ENCODE data around the gene FADS2. TPM values are rescaled to one million over a fixed set of nuclear protein-coding genes. Genes with fewer than 3 reads are reported as not detected.

Gene FADS2
- total RNA-seq, 2 experiments from 2014 or later = 0.95 to 2.8 TPM

DNA sequence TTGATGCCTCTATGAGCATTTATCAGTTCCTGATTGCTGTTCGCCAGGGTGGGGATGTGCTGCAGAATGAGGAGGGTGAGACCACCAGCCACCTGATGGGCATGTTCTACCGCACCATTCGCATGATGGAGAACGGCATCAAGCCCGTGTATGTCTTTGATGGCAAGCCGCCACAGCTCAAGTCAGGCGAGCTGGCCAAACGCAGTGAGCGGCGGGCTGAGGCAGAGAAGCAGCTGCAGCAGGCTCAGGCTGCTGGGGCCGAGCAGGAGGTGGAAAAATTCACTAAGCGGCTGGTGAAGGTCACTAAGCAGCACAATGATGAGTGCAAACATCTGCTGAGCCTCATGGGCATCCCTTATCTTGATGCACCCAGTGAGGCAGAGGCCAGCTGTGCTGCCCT lies 32.6 kb upstream of the FADS2 start:
- ChIA-PET POLR2A (interaction anchor here (1.5 kb wide), 1 partner anchor 38 kb away, joined by 3 read pairs; no protein-coding TSS in a partner anchor), CTCF (ENCODE audit: unreplicated experiment) (no interaction called here)
- intact Hi-C loops (cut with micrococcal nuclease; ENCODE audit: unreplicated experiment) = no loop called here
- H3K4me3 ChIP-seq (ENCODE audit: low read depth, low read length, poor library complexity, severe bottlenecking) = no peak overlapping the region
- no peak for DNase-seq (ENCODE audit: low spot score)
- peaks cover 68% of the 10 kb centered on the region for H3K36me3 ChIP-seq (ENCODE audit: insufficient read depth, low read length)
- H3K4me2 ChIP-seq (ENCODE audit: low read length) = peak overlapping the region; percentile 84; the same call in 1 of the 2 replicates
- no peak overlapping the region for H3K27ac ChIP-seq (ENCODE audit: low read depth, low read length, poor library complexity, severe bottlenecking)
- peaks cover 86% of the 10 kb centered on the region for H3K79me2 ChIP-seq (ENCODE audit: insufficient read depth, low read depth, low read length)
- TF ChIP-seq, protein P1, sequence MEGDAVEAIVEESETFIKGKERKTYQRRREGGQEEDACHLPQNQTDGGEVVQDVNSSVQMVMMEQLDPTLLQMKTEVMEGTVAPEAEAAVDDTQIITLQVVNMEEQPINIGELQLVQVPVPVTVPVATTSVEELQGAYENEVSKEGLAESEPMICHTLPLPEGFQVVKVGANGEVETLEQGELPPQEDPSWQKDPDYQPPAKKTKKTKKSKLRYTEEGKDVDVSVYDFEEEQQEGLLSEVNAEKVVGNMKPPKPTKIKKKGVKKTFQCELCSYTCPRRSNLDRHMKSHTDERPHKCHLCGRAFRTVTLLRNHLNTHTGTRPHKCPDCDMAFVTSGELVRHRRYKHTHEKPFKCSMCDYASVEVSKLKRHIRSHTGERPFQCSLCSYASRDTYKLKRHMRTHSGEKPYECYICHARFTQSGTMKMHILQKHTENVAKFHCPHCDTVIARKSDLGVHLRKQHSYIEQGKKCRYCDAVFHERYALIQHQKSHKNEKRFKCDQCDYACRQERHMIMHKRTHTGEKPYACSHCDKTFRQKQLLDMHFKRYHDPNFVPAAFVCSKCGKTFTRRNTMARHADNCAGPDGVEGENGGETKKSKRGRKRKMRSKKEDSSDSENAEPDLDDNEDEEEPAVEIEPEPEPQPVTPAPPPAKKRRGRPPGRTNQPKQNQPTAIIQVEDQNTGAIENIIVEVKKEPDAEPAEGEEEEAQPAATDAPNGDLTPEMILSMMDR (conservative IDR thresholded peaks at IDR 0.05; ENCODE audit: low read length) = no peak
- no peak for TF ChIP-seq EZH2phosphoT487 (IDR thresholded peaks at IDR 0.05; ENCODE audit: borderline replicate concordance, low read depth, low read length)
- H3K9me2 ChIP-seq (ENCODE audit: insufficient read depth, low read length) = no peaks in the 10 kb centered on the region
- H3K9me3 ChIP-seq (ENCODE audit: low read length) = no peaks in the 10 kb centered on the region
- no TSS peak for BruUV-seq (replicated peaks)
- no peak overlapping the region for H2AFZ ChIP-seq (ENCODE audit: low read length)
- peaks cover 27% of the 10 kb centered on the region for H3K4me1 ChIP-seq (ENCODE audit: insufficient read depth, low read length, poor library complexity, severe bottlenecking)
- peaks cover 18% of the 10 kb centered on the region; the same call in 1 of the 2 replicates for H4K20me1 ChIP-seq (ENCODE audit: insufficient read depth, low read length)

DNA sequence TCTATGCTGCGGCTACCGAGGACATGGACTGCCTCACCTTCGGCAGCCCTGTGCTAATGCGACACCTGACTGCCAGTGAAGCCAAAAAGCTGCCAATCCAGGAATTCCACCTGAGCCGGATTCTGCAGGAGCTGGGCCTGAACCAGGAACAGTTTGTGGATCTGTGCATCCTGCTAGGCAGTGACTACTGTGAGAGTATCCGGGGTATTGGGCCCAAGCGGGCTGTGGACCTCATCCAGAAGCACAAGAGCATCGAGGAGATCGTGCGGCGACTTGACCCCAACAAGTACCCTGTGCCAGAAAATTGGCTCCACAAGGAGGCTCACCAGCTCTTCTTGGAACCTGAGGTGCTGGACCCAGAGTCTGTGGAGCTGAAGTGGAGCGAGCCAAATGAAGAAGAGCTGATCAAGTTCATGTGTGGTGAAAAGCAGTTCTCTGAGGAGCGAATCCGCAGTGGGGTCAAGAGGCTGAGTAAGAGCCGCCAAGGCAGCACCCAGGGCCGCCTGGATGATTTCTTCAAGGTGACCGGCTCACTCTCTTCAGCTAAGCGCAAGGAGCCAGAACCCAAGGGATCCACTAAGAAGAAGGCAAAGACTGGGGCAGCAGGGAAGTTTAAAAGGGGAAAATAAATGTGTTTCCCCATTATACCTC lies 32.1 kb upstream of the FADS2 start:
- Histone ChIP-seq H3K9me3 (ENCODE audit: low read length) (no peaks in the 10 kb centered on the region), H4K20me1 (ENCODE audit: insufficient read depth, low read length) (peaks cover 18% of the 10 kb centered on the region; the same call in 1 of the 2 replicates), H3K36me3 (ENCODE audit: insufficient read depth, low read length) (peaks cover 69% of the 10 kb centered on the region), H3K27ac (ENCODE audit: low read depth, low read length, poor library complexity, severe bottlenecking) (no peak overlapping the region), H3K9me2 (ENCODE audit: insufficient read depth, low read length) (no peaks in the 10 kb centered on the region), H2AFZ (ENCODE audit: low read length) (no peak overlapping the region), H3K4me2 (ENCODE audit: low read length) (no peak overlapping the region), H3K4me3 (ENCODE audit: low read depth, low read length, poor library complexity, severe bottlenecking) (no peak overlapping the region), H3K4me1 (ENCODE audit: insufficient read depth, low read length, poor library complexity, severe bottlenecking) (peaks cover 27% of the 10 kb centered on the region), H3K79me2 (ENCODE audit: insufficient read depth, low read depth, low read length) (peaks cover 82% of the 10 kb centered on the region)
- POLR2A ChIA-PET = interaction anchor here (1.3 to 2.3 kb wide), 3 partner anchors 24 to 83 kb away, joined by 3 to 8 read pairs (median 3); no protein-coding TSS in a partner anchor
- intact Hi-C loops (cut with micrococcal nuclease; ENCODE audit: unreplicated experiment) = loop anchor here (2.0 kb wide), 1 partner anchor 75 kb away; no protein-coding TSS in a partner anchor
- CTCF ChIA-PET (ENCODE audit: unreplicated experiment) = no interaction called here
- no TSS peak for BruUV-seq (replicated peaks)
- no peak for TF ChIP-seq EZH2phosphoT487 (IDR thresholded peaks at IDR 0.05; ENCODE audit: borderline replicate concordance, low read depth, low read length)
- TF ChIP-seq, protein P1 (conservative IDR thresholded peaks at IDR 0.05; ENCODE audit: low read length) = no peak
- no peak for DNase-seq (ENCODE audit: low spot score)

All from OCI-LY7 (cell line).